ENCODE data around the gene PRRT2.
"Not testable (repeated sequence)": the region's sequence is repeated elsewhere in the genome, so short reads cannot be mapped to it uniquely, and the experiment has no call there.

The PRRT2 gene

DNA sequence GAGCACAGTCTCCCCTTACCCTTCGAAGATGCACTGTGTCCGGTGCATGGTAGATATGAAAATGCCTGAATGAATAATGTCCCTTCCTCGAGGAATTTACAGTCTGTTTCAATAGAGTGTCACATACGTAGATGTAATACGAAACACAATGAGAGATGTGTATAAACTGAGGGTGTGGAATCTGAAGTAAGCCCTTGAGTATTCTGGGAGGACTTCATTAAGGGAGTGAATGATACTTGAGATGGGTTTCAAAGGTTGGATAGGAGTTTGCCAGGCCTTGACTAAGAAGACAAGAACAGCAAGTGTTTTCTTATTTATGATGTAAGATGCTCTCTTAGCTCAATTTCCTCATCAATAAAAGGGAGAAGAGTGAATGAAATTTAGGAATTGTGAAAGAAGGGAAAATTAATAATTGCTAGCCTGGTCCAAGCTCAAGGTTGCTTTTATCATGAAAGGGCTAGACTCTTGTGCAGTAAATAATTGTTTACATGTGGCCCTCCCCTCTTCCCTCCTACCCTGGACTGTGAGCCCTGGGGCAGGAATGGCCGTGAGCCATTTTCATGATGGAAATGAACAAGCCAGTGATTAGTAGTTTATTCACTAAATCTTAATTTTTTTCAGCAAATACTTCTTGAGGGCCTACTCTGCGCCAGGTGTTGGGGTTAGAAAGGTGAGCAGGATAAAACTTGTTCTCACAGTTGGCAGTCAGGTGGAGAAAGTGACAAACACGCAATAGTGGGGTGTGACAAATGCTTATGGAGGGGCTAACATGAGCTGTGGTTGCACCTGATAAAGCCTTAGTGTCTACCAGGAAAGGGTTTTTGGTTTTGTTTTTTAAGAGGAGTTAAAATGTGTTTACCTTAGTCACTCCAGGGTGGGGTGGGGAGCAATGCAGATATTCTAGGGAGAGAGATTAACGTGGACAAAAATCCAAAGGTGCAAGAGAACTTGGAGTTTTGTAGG is 19.9 kb upstream of the PRRT2 start:
- no peaks in the 10 kb centered on the region for H3K27me3 ChIP-seq (ENCODE audit: control insufficient read depth, insufficient read depth, low read length)
- H3K9me3 ChIP-seq (ENCODE audit: control insufficient read depth, low read length) = no peaks in the 10 kb centered on the region
- H3K9ac ChIP-seq = no peak overlapping the region
- peak overlapping the region; percentile 72 for H3K4me3 ChIP-seq (ENCODE audit: low read depth, low read length)
- H2AFZ ChIP-seq = no peak overlapping the region
- H3K4me1 ChIP-seq = peaks cover 30% of the 10 kb centered on the region
- H3K79me2 ChIP-seq = peaks cover 44% of the 10 kb centered on the region
- H3K4me2 ChIP-seq (ENCODE audit: low read length) = peak overlapping the region; percentile 72
- TF ChIP-seq, protein P1, sequence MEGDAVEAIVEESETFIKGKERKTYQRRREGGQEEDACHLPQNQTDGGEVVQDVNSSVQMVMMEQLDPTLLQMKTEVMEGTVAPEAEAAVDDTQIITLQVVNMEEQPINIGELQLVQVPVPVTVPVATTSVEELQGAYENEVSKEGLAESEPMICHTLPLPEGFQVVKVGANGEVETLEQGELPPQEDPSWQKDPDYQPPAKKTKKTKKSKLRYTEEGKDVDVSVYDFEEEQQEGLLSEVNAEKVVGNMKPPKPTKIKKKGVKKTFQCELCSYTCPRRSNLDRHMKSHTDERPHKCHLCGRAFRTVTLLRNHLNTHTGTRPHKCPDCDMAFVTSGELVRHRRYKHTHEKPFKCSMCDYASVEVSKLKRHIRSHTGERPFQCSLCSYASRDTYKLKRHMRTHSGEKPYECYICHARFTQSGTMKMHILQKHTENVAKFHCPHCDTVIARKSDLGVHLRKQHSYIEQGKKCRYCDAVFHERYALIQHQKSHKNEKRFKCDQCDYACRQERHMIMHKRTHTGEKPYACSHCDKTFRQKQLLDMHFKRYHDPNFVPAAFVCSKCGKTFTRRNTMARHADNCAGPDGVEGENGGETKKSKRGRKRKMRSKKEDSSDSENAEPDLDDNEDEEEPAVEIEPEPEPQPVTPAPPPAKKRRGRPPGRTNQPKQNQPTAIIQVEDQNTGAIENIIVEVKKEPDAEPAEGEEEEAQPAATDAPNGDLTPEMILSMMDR (IDR thresholded peaks at IDR 0.05) = no peak
- H3K27ac ChIP-seq = no peak overlapping the region
- H3K36me3 ChIP-seq (ENCODE audit: control insufficient read depth, insufficient read depth, low read length) = no peaks in the 10 kb centered on the region

DNA sequence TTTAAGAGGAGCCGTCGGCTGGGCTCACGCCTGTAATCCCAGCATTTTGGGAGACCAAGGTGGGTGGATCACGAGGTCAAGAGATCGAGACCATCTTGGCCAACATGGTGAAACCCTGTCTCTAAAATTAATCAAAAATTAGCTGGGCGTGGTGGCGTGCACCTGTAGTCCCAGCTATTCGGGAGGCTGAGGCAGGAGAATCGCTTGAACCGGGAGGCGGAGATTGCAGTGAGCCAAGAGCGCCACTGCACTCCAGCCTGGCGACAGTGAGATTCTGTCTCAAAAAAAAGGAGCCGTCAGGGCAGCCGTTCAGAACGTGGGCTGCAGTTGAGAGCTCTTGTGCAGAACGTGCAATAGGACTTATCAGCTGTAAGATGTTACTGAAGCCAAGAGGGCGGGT is 18.8 kb upstream of the PRRT2 start:
- H3K27ac ChIP-seq; H2AFZ ChIP-seq; H3K27me3 ChIP-seq (ENCODE audit: control insufficient read depth, insufficient read depth, low read length); H3K9ac ChIP-seq; H3K36me3 ChIP-seq (ENCODE audit: control insufficient read depth, insufficient read depth, low read length); H3K4me3 ChIP-seq (ENCODE audit: low read depth, low read length); H3K9me3 ChIP-seq (ENCODE audit: control insufficient read depth, low read length); H3K4me2 ChIP-seq (ENCODE audit: low read length): not testable (repeated sequence)
- H3K79me2 ChIP-seq = peaks cover 44% of the 10 kb centered on the region
- peaks cover 24% of the 10 kb centered on the region for H3K4me1 ChIP-seq

DNA sequence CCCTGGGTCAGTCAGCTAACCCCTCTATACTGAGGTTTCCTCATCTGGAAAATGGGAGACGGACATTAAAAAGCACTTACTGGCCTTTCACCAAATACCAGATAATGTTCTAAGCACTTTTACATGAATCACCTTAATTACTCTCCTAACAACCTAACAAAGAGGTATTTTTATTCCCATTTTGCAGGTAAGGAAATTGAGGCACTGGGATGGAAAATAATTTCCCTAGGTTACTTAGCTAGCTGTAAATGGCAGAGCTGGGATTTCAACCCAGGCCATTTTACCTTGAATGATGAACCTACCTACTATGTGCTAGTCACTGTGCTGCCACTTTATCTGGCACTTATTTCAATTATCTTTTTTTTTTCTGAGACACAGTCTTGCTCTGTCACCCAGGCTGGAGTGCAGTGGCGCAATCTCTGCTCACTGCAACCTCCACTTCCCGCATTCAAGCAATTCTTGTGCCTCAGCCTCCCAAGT is 17.7 kb upstream of the PRRT2 start:
- H3K9ac ChIP-seq = no peak overlapping the region
- no peak overlapping the region for H2AFZ ChIP-seq
- H3K27me3 ChIP-seq (ENCODE audit: control insufficient read depth, insufficient read depth, low read length) = no peaks in the 10 kb centered on the region
- H3K27ac ChIP-seq = no peak overlapping the region
- peaks cover 19% of the 10 kb centered on the region for H3K4me1 ChIP-seq
- no peaks in the 10 kb centered on the region for H3K36me3 ChIP-seq (ENCODE audit: control insufficient read depth, insufficient read depth, low read length)
- H3K9me3 ChIP-seq (ENCODE audit: control insufficient read depth, low read length) = no peaks in the 10 kb centered on the region
- peaks cover 44% of the 10 kb centered on the region for H3K79me2 ChIP-seq
- H3K4me3 ChIP-seq (ENCODE audit: low read depth, low read length) = no peak overlapping the region
- H3K4me2 ChIP-seq (ENCODE audit: low read length) = no peak overlapping the region
- TF ChIP-seq, protein P1 (IDR thresholded peaks at IDR 0.05) = no peak

DNA sequence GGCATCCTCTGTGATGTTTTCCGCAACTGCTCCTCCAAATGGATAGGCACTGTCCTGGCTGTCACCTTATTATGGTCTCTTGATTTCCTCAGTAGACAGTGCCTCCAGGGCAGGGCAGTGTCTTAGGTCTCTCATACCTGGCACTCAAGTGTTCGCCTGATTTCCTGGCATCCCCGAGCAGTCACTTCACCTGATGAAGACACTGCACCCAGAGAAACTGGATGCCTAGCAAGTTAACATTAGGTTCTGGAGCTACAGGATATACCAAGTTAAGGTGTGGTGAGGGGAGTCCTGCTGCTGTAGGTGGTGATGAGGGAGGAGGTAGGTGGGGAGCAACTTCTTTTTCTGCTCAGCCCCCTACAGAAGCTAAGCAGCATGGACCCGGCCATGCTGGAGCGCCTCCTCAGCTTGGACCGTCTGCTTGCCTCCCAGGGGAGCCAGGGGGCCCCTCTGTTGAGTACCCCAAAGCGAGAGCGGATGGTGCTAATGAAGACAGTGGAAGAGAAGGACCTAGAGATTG is 9.5 kb upstream of the PRRT2 start:
- Histone ChIP-seq H3K27ac (no peak overlapping the region), H3K36me3 (ENCODE audit: control insufficient read depth, insufficient read depth, low read length) (no peaks in the 10 kb centered on the region), H3K4me2 (ENCODE audit: low read length) (no peak overlapping the region), H3K4me1 (peaks cover 10% of the 10 kb centered on the region), H3K9ac (no peak overlapping the region), H2AFZ (no peak overlapping the region), H3K27me3 (ENCODE audit: control insufficient read depth, insufficient read depth, low read length) (no peaks in the 10 kb centered on the region), H3K9me3 (ENCODE audit: control insufficient read depth, low read length) (no peaks in the 10 kb centered on the region), H3K4me3 (ENCODE audit: low read depth, low read length) (no peak overlapping the region), H3K79me2 (no peaks in the 10 kb centered on the region)
- TF ChIP-seq, protein P1 (IDR thresholded peaks at IDR 0.05) = no peak

DNA sequence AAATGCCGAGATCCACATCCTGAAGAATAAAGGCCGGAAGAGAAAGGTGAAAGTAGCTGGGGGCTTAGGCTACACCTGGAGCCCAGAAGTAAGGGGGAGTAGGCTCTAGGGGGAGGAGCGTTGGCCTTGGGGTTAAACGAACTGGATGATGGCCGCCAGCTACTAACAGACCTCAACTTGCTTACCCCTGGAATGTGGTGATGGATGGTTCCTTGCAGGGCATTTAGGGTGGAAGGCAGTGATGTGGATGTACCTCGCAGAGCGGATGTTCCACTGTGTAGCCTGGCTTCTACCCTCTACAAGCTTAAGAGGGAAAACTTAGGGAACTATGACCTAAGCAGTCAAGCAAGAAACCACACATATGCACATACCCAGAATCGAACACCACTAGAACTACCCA is 8.0 kb upstream of the PRRT2 start:
- no peaks in the 10 kb centered on the region for H3K27me3 ChIP-seq (ENCODE audit: control insufficient read depth, insufficient read depth, low read length)
- no peaks in the 10 kb centered on the region for H3K9me3 ChIP-seq (ENCODE audit: control insufficient read depth, low read length)
- H3K27ac ChIP-seq = peak overlapping the region; percentile 84
- TF ChIP-seq, protein P1 (IDR thresholded peaks at IDR 0.05) = no peak
- peaks cover 16% of the 10 kb centered on the region for H3K4me1 ChIP-seq
- H3K4me2 ChIP-seq (ENCODE audit: low read length) = peak overlapping the region; percentile 96
- H3K4me3 ChIP-seq (ENCODE audit: low read depth, low read length) = peak overlapping the region; percentile 97
- no peaks in the 10 kb centered on the region for H3K36me3 ChIP-seq (ENCODE audit: control insufficient read depth, insufficient read depth, low read length)
- H3K79me2 ChIP-seq = no peaks in the 10 kb centered on the region
- H2AFZ ChIP-seq = no peak overlapping the region
- H3K9ac ChIP-seq = no peak overlapping the region
